Measurements from ENCODE around the gene DHRS2.
"Not testable (repeated sequence)": the region's sequence is repeated elsewhere in the genome, so short reads cannot be mapped to it uniquely, and the experiment has no call there.

DHRS2 gene

GRCh38 chr14:23629832-23630396, 6.2 kb upstream of the DHRS2 start:
- no peak for DNase-seq
- in situ Hi-C loops (cut with MboI; ENCODE audit: low pct_unique_long_range_greater_than_20kb, low sequenced_read_pairs), result no loop called here

GRCh38 chr14:23630687-23631086, 5.5 kb upstream of the DHRS2 start:
- DNase-seq, result no peak
- in situ Hi-C loops (cut with MboI; ENCODE audit: low pct_unique_long_range_greater_than_20kb, low sequenced_read_pairs), result no loop called here

- no peak for DNase-seq
Observed at GRCh38 chr14:23631234-23631633, 4.9 kb upstream of the DHRS2 start.

GRCh38 chr14:23631702-23632460, 4.3 kb upstream of the DHRS2 start:
- in situ Hi-C loops (cut with MboI; ENCODE audit: low pct_unique_long_range_greater_than_20kb, low sequenced_read_pairs), result no loop called here
- DNase-seq, result peak; percentile 55

More at GRCh38 chr14:23631234-23631633, 4.9 kb upstream of the DHRS2 start:
- in situ Hi-C loops (cut with MboI; ENCODE audit: low pct_unique_long_range_greater_than_20kb, low sequenced_read_pairs), result no loop called here

- no peak for DNase-seq
- in situ Hi-C loops (cut with MboI; ENCODE audit: low pct_unique_long_range_greater_than_20kb, low sequenced_read_pairs), result no loop called here
Observed at GRCh38 chr14:23632461-23633159, 3.6 kb upstream of the DHRS2 start.

GRCh38 chr14:23633160-23633701, 2.9 kb upstream of the DHRS2 start:
- DNase-seq, result no peak
- in situ Hi-C loops (cut with MboI; ENCODE audit: low pct_unique_long_range_greater_than_20kb, low sequenced_read_pairs), result no loop called here

GRCh38 chr14:23634698-23635412, 1.3 kb upstream of the DHRS2 start:
- in situ Hi-C loops (cut with MboI; ENCODE audit: low pct_unique_long_range_greater_than_20kb, low sequenced_read_pairs); DNase-seq: not testable (repeated sequence)

- DNase-seq; in situ Hi-C loops (cut with MboI; ENCODE audit: low pct_unique_long_range_greater_than_20kb, low sequenced_read_pairs): not testable (repeated sequence)
Observed at GRCh38 chr14:23637312-23637654, 1.1 kb downstream of the DHRS2 start.

GRCh38 chr14:23637655-23638413, 1.7 kb downstream of the DHRS2 start:
- in situ Hi-C loops (cut with MboI; ENCODE audit: low pct_unique_long_range_greater_than_20kb, low sequenced_read_pairs); DNase-seq: not testable (repeated sequence)

GRCh38 chr14:23638414-23639047, 2.4 kb downstream of the DHRS2 start:
- DNase-seq, result no peak
- in situ Hi-C loops (cut with MboI; ENCODE audit: low pct_unique_long_range_greater_than_20kb, low sequenced_read_pairs), result no loop called here

GRCh38 chr14:23639048-23639890, 3.1 kb downstream of the DHRS2 start:
- no peak for DNase-seq
- in situ Hi-C loops (cut with MboI; ENCODE audit: low pct_unique_long_range_greater_than_20kb, low sequenced_read_pairs), result no loop called here

GRCh38 chr14:23639891-23640523, 3.8 kb downstream of the DHRS2 start:
- no peak for DNase-seq
- in situ Hi-C loops (cut with MboI; ENCODE audit: low pct_unique_long_range_greater_than_20kb, low sequenced_read_pairs), result no loop called here

GRCh38 chr14:23640524-23641141, 4.5 kb downstream of the DHRS2 start:
- no peak for DNase-seq
- in situ Hi-C loops (cut with MboI; ENCODE audit: low pct_unique_long_range_greater_than_20kb, low sequenced_read_pairs), result no loop called here

- no peak for DNase-seq
- in situ Hi-C loops (cut with MboI; ENCODE audit: low pct_unique_long_range_greater_than_20kb, low sequenced_read_pairs), result no loop called here
Observed at GRCh38 chr14:23641180-23641914, 5.2 kb downstream of the DHRS2 start.

GRCh38 chr14:23641915-23642588, 5.9 kb downstream of the DHRS2 start:
- peak; percentile 22 for DNase-seq
- in situ Hi-C loops (cut with MboI; ENCODE audit: low pct_unique_long_range_greater_than_20kb, low sequenced_read_pairs), result no loop called here
